GM18868 (cell line): Measurements from ENCODE around the gene B3GNT2.

Source experiments
- ATAC-seq: cut with Tn5 transposase; IDR thresholded peaks from one replicate; pipeline ENCODE4 v1.9.1; 2021; ENCODE audit warnings: mild to moderate bottlenecking, moderate library complexity; ENCODE audit not compliant: unreplicated experiment

Gene B3GNT2

GRCh38 chr2:62202729-62203128, 6.8 kb downstream of the B3GNT2 start:
- no peak for ATAC-seq

GRCh38 chr2:62203459-62203858, 7.5 kb downstream of the B3GNT2 start:
- ATAC-seq: no peak

- no peak for ATAC-seq
These were observed 9.1 kb downstream of the B3GNT2 start for GRCh38 chr2:62204998-62205496.

- ATAC-seq: no peak
These were observed 9.6 kb downstream of the B3GNT2 start for GRCh38 chr2:62205554-62205953.

- no peak for ATAC-seq
These were observed 10.1 kb downstream of the B3GNT2 start for GRCh38 chr2:62206024-62206423.

GRCh38 chr2:62207491-62207890, 11.6 kb downstream of the B3GNT2 start:
- no peak for ATAC-seq

GRCh38 chr2:62208074-62208757, 12.3 kb downstream of the B3GNT2 start:
- ATAC-seq: no peak

- no peak for ATAC-seq
These were observed 12.8 kb downstream of the B3GNT2 start for GRCh38 chr2:62208758-62209114.

GRCh38 chr2:62209427-62209991, 13.6 kb downstream of the B3GNT2 start:
- no peak for ATAC-seq

- no peak for ATAC-seq
These were observed 19.6 kb downstream of the B3GNT2 start for GRCh38 chr2:62215306-62216064.

- ATAC-seq: no peak
These were observed 20.2 kb downstream of the B3GNT2 start for GRCh38 chr2:62216113-62216512.

- ATAC-seq: peak; percentile 44
These were observed 20.7 kb downstream of the B3GNT2 start for GRCh38 chr2:62216616-62217015.

- ATAC-seq: no peak
These were observed 21.5 kb downstream of the B3GNT2 start for GRCh38 chr2:62217421-62217820.

GRCh38 chr2:62217970-62218369, 22.1 kb downstream of the B3GNT2 start:
- no peak for ATAC-seq

GRCh38 chr2:62219407-62220159, 23.7 kb downstream of the B3GNT2 start:
- ATAC-seq: no peak

- no peak for ATAC-seq
These were observed 25.2 kb downstream of the B3GNT2 start for GRCh38 chr2:62221141-62221540.

GRCh38 chr2:62222171-62222570, 26.3 kb downstream of the B3GNT2 start:
- no peak for ATAC-seq

- ATAC-seq: no peak
These were observed 26.8 kb downstream of the B3GNT2 start for GRCh38 chr2:62222674-62223073.

- no peak for ATAC-seq
These were observed 29.1 kb downstream of the B3GNT2 start for GRCh38 chr2:62224976-62225375.

GRCh38 chr2:62227386-62228075, 31.6 kb downstream of the B3GNT2 start:
- no peak for ATAC-seq
